ENCODE data around the gene MRFAP1L1. TPM values are rescaled to one million over a fixed set of nuclear protein-coding genes. Genes with fewer than 3 reads are reported as not detected.

MRFAP1L1 gene
- total RNA-seq, 1 experiment from 2014 or later, result 57.7 TPM

- Histone ChIP-seq H2BK15ac (ENCODE audit: low read depth, low read length) (no peak overlapping the region), H3K27me3 (ENCODE audit: insufficient read depth, low read length) (no peaks in the 10 kb centered on the region), H3T11ph (ENCODE audit: low read length) (no peak overlapping the region), H3K9me3 (ENCODE audit: control insufficient read depth, low read depth, low read length) (no peaks in the 10 kb centered on the region), H3K18ac (ENCODE audit: insufficient read length, low read depth, low read length) (no peak overlapping the region), H2BK120ac (ENCODE audit: low read depth, low read length, poor library complexity, severe bottlenecking) (no peak overlapping the region), H3K4me2 (ENCODE audit: insufficient read depth, insufficient read length, low read length) (no peak overlapping the region), H2BK20ac (ENCODE audit: low read depth, low read length, poor library complexity, severe bottlenecking) (no peak overlapping the region), H3K79me2 (ENCODE audit: insufficient read depth, low read length) (peaks cover 8% of the 10 kb centered on the region; the same call in 1 of the 2 replicates), H4K20me1 (ENCODE audit: control insufficient read depth, insufficient read depth, insufficient read length) (no peaks in the 10 kb centered on the region), H2BK5ac (ENCODE audit: insufficient read length, low read length) (no peak overlapping the region), H3K23ac (ENCODE audit: insufficient read length, low read depth, low read length) (no peak overlapping the region), H4K91ac (ENCODE audit: insufficient read length, low read depth, low read length) (no peak overlapping the region), H3K9ac (ENCODE audit: extremely low read depth, insufficient read length, low read length) (no peak overlapping the region), H4K5ac (ENCODE audit: insufficient read length, low read depth, low read length) (no peak overlapping the region), H3K14ac (ENCODE audit: insufficient read depth, low read length) (no peak overlapping the region), H2AFZ (ENCODE audit: low read length) (no peak overlapping the region), H3K23me2 (ENCODE audit: insufficient read length, low read depth, low read length, poor library complexity, severe bottlenecking) (peaks cover 9% of the 10 kb centered on the region), H3K27ac (ENCODE audit: insufficient read length, low read depth, low read length) (no peak overlapping the region), H2BK12ac (ENCODE audit: insufficient read length, low read depth, low read length) (no peak overlapping the region), H3K4ac (ENCODE audit: low read depth, low read length) (no peak overlapping the region), H3K56ac (ENCODE audit: insufficient read length, low read depth, low read length) (no peak overlapping the region), H4K8ac (replicated peaks; ENCODE audit: insufficient read length, low read depth, low read length) (no peak overlapping the region), H3K79me1 (ENCODE audit: insufficient read depth, low read depth, low read length, poor library complexity, severe bottlenecking) (no peaks in the 10 kb centered on the region), H3K4me1 (ENCODE audit: insufficient read depth, low read length) (peaks cover 2% of the 10 kb centered on the region; the same call in 1 of the 2 replicates), H2AK5ac (ENCODE audit: insufficient read length, low read length) (no peak overlapping the region)
- Mint-ChIP-seq H3K36me3 (ENCODE audit: insufficient read depth in 1 of 3, low read depth in 3 of 3) (peaks cover 0 to 3% (median 3%) of the 10 kb centered on the region in 3 experiments; a peak in 2 of 7 replicates), H3K4me3 (no peak overlapping the region; a peak in 1 of 5 replicates), H3K4me1 (peaks cover 7 to 17% of the 10 kb centered on the region in 2 experiments), H3K9me3 (no peaks in the 10 kb centered on the region), H3K27me3 (ENCODE audit: low read depth) (no peaks in the 10 kb centered on the region), H3K27ac (peak overlapping the region in 2 of 3 experiments; percentile 15 to 86; a peak in 1 of 7 replicates)
- TF ChIP-seq CTCF (conservative IDR thresholded peaks at IDR 0.05), result no peak
- no peak for DNase-seq
- WGBS (ENCODE audit: extremely low coverage, insufficient read length, low lambda C conversion rate), result no CpG with 5 or more reads among the region's 10 CpGs
Observed at GRCh38 chr4:6721121-6721520, 11.5 kb upstream of the MRFAP1L1 start.
